IMR-90 (cell line): ENCODE results near the gene CD96. TPM values are rescaled to one million over a fixed set of nuclear protein-coding genes. Genes with fewer than 3 reads are reported as not detected.
"Not testable (repeated sequence)": the region's sequence is repeated elsewhere in the genome, so short reads cannot be mapped to it uniquely, and the experiment has no call there.

Experiments
- ATAC-seq: fragments of 200-7000 bp; cut with Tn5 transposase; 2 replicates; pipeline ENCODE4 v1.9.1; 2020; ENCODE audit warnings: low read depth, mild to moderate bottlenecking, moderate library complexity
- BruUV-seq: library from RNA; stranded (reverse); fragments of 400-500 nt; replicated peaks from 2 replicates; lab custom pipeline; 2021; lab: Mats Ljungman, UMichigan
- CTCF ChIA-PET: fragments of 300-600 bp; formaldehyde crosslinking; extraction: SDS; loops from one replicate; lab custom pipeline; 2021; ENCODE audit warnings: antibody characterized with exemption; lab: Yijun Ruan, JAX
- POLR2A ChIA-PET: fragments of 300-600 bp; sonication (Branson Sonifier 250); formaldehyde crosslinking; loops from one replicate; lab custom pipeline; 2022; ENCODE audit warnings: antibody characterized with exemption; ENCODE audit not compliant: unreplicated experiment; lab: Charles Lee
- DNase-seq: peaks from one replicate; pipeline ENCODE4 v3.0.0; 2013
- H2AFZ ChIP-seq: replicated peaks from 2 replicates; pipeline ENCODE3; 2013; ENCODE audit warnings: low read length, mild to moderate bottlenecking; ENCODE audit not compliant: poor library complexity
- H2AK5ac ChIP-seq: 2 replicates; pipeline ENCODE4 v1.6.1; 2013; ENCODE audit warnings: low read depth, low read length, inconsistent platforms
- H2AK9ac ChIP-seq: replicated peaks from 2 replicates; pipeline ENCODE3; 2013; ENCODE audit warnings: mild to moderate bottlenecking, low read depth, low read length, moderate library complexity; ENCODE audit not compliant: poor library complexity
- H2BK120ac ChIP-seq: 2 replicates; pipeline ENCODE4 v1.6.1; 2013; ENCODE audit warnings: low read depth, low read length, inconsistent platforms
- H2BK15ac ChIP-seq: 3 replicates; pipeline ENCODE4 v1.6.1; 2013; ENCODE audit warnings: low read depth, low read length, inconsistent platforms
- H2BK20ac ChIP-seq: 2 replicates; pipeline ENCODE4 v1.6.1; 2013; ENCODE audit warnings: low read depth, mild to moderate bottlenecking, inconsistent platforms, low read length, moderate library complexity
- H2BK5ac ChIP-seq: 2 replicates; pipeline ENCODE4 v1.6.1; 2013; ENCODE audit warnings: mild to moderate bottlenecking, low read depth, low read length, inconsistent platforms; ENCODE audit not compliant: poor library complexity, severe bottlenecking
- H3K14ac ChIP-seq: replicated peaks from 2 replicates; pipeline ENCODE4 v1.6.1; 2013; ENCODE audit warnings: low read depth, low read length, inconsistent platforms
- H3K18ac ChIP-seq: 2 replicates; pipeline ENCODE4 v1.6.1; 2013; ENCODE audit warnings: low read depth, low read length, control low read depth
- H3K23ac ChIP-seq: 2 replicates; pipeline ENCODE4 v1.6.1; 2013; ENCODE audit warnings: low read depth, low read length, inconsistent platforms
- H3K27ac ChIP-seq: 2 replicates; pipeline ENCODE4 v1.5.1; 2013; ENCODE audit warnings: mild to moderate bottlenecking, control low read depth, low read length; ENCODE audit not compliant: insufficient read depth
- H3K27me3 ChIP-seq: 2 replicates; pipeline ENCODE4 v1.6.1; 2013; ENCODE audit warnings: low read length; ENCODE audit not compliant: control insufficient read depth, insufficient read depth
- H3K36me3 ChIP-seq: 2 replicates; pipeline ENCODE4 v1.6.1; 2013; ENCODE audit warnings: low read length, mixed read lengths; ENCODE audit not compliant: control insufficient read depth, insufficient read depth
- H3K4ac ChIP-seq: 2 replicates; pipeline ENCODE4 v1.6.1; 2013; ENCODE audit warnings: low read depth, low read length, inconsistent platforms
- H3K4me1 ChIP-seq: 2 replicates; pipeline ENCODE4 v1.6.1; 2013; ENCODE audit warnings: low read length, mixed read lengths; ENCODE audit not compliant: control insufficient read depth, insufficient read depth
- H3K4me2 ChIP-seq: 2 replicates; pipeline ENCODE4 v1.6.1; 2013; ENCODE audit warnings: low read depth, mild to moderate bottlenecking, control low read depth, low read length, moderate library complexity
- H3K4me3 ChIP-seq: 2 replicates; pipeline ENCODE4 v1.5.1; 2013; ENCODE audit warnings: low read depth, mild to moderate bottlenecking, control low read depth, low read length, moderate library complexity; ENCODE audit not compliant: insufficient read depth
- H3K56ac ChIP-seq: 2 replicates; pipeline ENCODE4 v1.6.1; 2013; ENCODE audit warnings: low read length, inconsistent platforms; ENCODE audit not compliant: insufficient read depth; ENCODE audit errors: extremely low read depth
- H3K79me1 ChIP-seq, 2 experiments: 2 replicates each; pipeline ENCODE4 v1.6.1; 2013; ENCODE audit warnings: low read length in 2 of 2, inconsistent platforms in 1 of 2, low read depth in 1 of 2
- H3K9ac ChIP-seq: 2 replicates; pipeline ENCODE4 v1.6.1; 2013; ENCODE audit warnings: low read depth, low read length, control low read depth
- H3K9me1 ChIP-seq: 2 replicates; pipeline ENCODE4 v1.6.1; 2013; ENCODE audit warnings: low read length, inconsistent platforms; ENCODE audit not compliant: insufficient read depth
- H3K9me3 ChIP-seq: 2 replicates; pipeline ENCODE4 v1.6.1; 2013; ENCODE audit warnings: low read length; ENCODE audit not compliant: control insufficient read depth, insufficient read depth
- H4K20me1 ChIP-seq: 2 replicates; pipeline ENCODE4 v1.6.1; 2013; ENCODE audit warnings: low read length, inconsistent platforms; ENCODE audit not compliant: insufficient read depth
- H4K5ac ChIP-seq: 2 replicates; pipeline ENCODE4 v1.6.1; 2013; ENCODE audit warnings: mild to moderate bottlenecking, low read depth, low read length, control low read depth
- H4K8ac ChIP-seq, 2 experiments: 2 replicates each; pipeline ENCODE4 v1.6.1; 2013; ENCODE audit warnings: low read depth in 2 of 2, low read length in 2 of 2, control low read depth in 1 of 2, inconsistent platforms in 1 of 2
- H4K91ac ChIP-seq: 2 replicates; pipeline ENCODE4 v1.6.1; 2013; ENCODE audit warnings: low read depth, low read length, inconsistent platforms; ENCODE audit not compliant: insufficient read depth
- WGBS, 2 experiments: methylation state at CpG; one replicate each; pipeline versions ENCODE4 v1.1.5 to v1.1.7; 2013; ENCODE audit warnings: missing lambda C conversion rate in 2 of 2; ENCODE audit not compliant: insufficient read length in 1 of 2; ENCODE audit errors: extremely low coverage in 2 of 2; 5-methylcytosine and 5-hydroxymethylcytosine counted together
- dilution Hi-C: fragments of 300-500 bp; cut with HindIII; formaldehyde crosslinking; loops from one replicate; pipeline ENCODE4 v1.14.3; 2018; ENCODE audit warnings: low sequenced_read_pairs; ENCODE audit not compliant: unreplicated experiment
- in situ Hi-C: fragments of 300-500 bp; cut with MboI; formaldehyde crosslinking; loops from 3 replicates; pipeline ENCODE4 v1.14.3; 2019; ENCODE audit warnings: low sequenced_read_pairs, inconsistent platforms, mixed read lengths
- intact Hi-C: fragments of 100-400 bp; cut with micrococcal nuclease; formaldehyde crosslinking; loops from 2 replicates; pipeline ENCODE4 v1.10.0; 2022
- polyA plus RNA-seq, 3 experiments: library from polyadenylated mRNA; depleted of rRNA; stranded (reverse); fragments of >200 nt; gene quantifications; 2 replicates each; pipeline ENCODE4 v1.2.3, GENCODE V29; 2012; ENCODE audit warnings: low replicate concordance in 1 of 3
- total RNA-seq: library from RNA; depleted of rRNA; stranded (reverse); fragments of >200 nt; gene quantifications from 2 replicates; pipeline ENCODE4 v1.2.3, GENCODE V29; 2012

The CD96 gene
- total and polyA plus RNA-seq, 2 of the 4 experiments (the other 2 are of a cell fraction): 0.05 to 0.18 TPM

- H3K4me2 ChIP-seq, H2BK15ac ChIP-seq, H3K18ac ChIP-seq, H4K5ac ChIP-seq, H3K9ac ChIP-seq, ATAC-seq, intact Hi-C loops, H2AFZ ChIP-seq, H3K9me1 ChIP-seq, H4K20me1 ChIP-seq, BruUV-seq, POLR2A ChIA-PET, H3K4ac ChIP-seq, H2BK5ac ChIP-seq, dilution Hi-C loops, H3K79me1 ChIP-seq, H3K4me1 ChIP-seq, H4K8ac ChIP-seq, H2AK9ac ChIP-seq, H3K9me3 ChIP-seq, H3K36me3 ChIP-seq, H3K14ac ChIP-seq, H3K4me3 ChIP-seq, H3K56ac ChIP-seq, DNase-seq, H4K91ac ChIP-seq, H2BK120ac ChIP-seq, H3K27ac ChIP-seq, H3K23ac ChIP-seq, H2AK5ac ChIP-seq, H2BK20ac ChIP-seq, CTCF ChIA-PET, in situ Hi-C loops: not testable (repeated sequence)
- peaks cover 11% of the 10 kb centered on the region; the same call in 1 of the 2 replicates for H3K27me3 ChIP-seq
- 100% methylated on average over 6 of the region's 25 CpGs; no CpG with 5 or more reads in 1 of the 2 experiments for WGBS, 2 experiments
Observed at GRCh38 chr3:111561902-111562301, 19.9 kb downstream of the CD96 start.
